ENCODE measurements around the gene DNMT3L.

Gene DNMT3L

DNA sequence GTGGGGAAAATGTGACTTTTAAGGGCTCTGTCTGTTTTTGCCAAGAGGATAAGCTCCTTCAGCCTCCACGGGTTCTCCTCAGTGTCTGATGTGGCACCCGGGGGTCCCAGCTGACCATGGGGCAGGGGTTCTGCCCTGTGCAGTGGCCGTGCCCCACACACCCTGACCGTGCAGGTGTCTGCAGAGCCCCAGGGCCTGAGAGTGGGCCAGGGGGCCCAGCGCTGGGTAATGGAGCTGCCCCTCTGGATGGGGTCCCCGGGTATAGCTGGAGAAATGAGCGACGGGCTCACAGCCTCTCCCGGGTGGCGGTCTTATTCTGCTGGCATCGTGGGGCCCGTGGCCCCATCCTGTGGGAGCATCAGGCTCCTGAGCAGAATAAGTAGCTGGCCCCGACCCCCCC is 35.2 kb upstream of the DNMT3L start:
- no peak overlapping the region for H3K9ac ChIP-seq (ENCODE audit: low read length)
- no peak overlapping the region for H3K27ac ChIP-seq (ENCODE audit: low read depth, low read length, poor library complexity, severe bottlenecking)
- no peaks in the 10 kb centered on the region for H3K9me2 ChIP-seq (ENCODE audit: low read depth, low read length)
- peaks cover 21% of the 10 kb centered on the region for H3K4me1 ChIP-seq (ENCODE audit: insufficient read depth, low read length, severe bottlenecking)
- no peak overlapping the region for H3K4me2 ChIP-seq (ENCODE audit: low read length)
- H3F3A ChIP-seq (ENCODE audit: insufficient read depth, low read length) = no peaks in the 10 kb centered on the region
- no peaks in the 10 kb centered on the region for H3K79me2 ChIP-seq (ENCODE audit: insufficient read depth, low read length)
- no peak for TF ChIP-seq CTCF (IDR thresholded peaks at IDR 0.05; ENCODE audit: low read length)
- TF ChIP-seq EZH2 (IDR thresholded peaks at IDR 0.05; ENCODE audit: borderline replicate concordance, low read length) = no peak
- H3K4me3 ChIP-seq (ENCODE audit: low read depth, low read length, poor library complexity, severe bottlenecking) = no peak overlapping the region
- no peaks in the 10 kb centered on the region for H4K20me1 ChIP-seq (ENCODE audit: insufficient read depth, low read length)
- no peaks in the 10 kb centered on the region for H3K9me3 ChIP-seq (ENCODE audit: low read length)
- H2AFZ ChIP-seq (ENCODE audit: low read length) = no peak overlapping the region
- H3K27me3 ChIP-seq (ENCODE audit: insufficient read depth, low read length) = 0 out of 2 replicates have a peak, but pooled peaks cover 11% of the 10 kb centered on the region
- H3K36me3 ChIP-seq (ENCODE audit: insufficient read depth, low read length) = no peaks in the 10 kb centered on the region

GRCh38 chr21:44296103-44296519 is 34.4 kb upstream of the DNMT3L start:
- Histone ChIP-seq H3K9me2 (ENCODE audit: low read depth, low read length) (no peaks in the 10 kb centered on the region), H3K4me3 (ENCODE audit: low read depth, low read length, poor library complexity, severe bottlenecking) (no peak overlapping the region), H3K27me3 (ENCODE audit: insufficient read depth, low read length) (0 out of 2 replicates have a peak, but pooled peaks cover 11% of the 10 kb centered on the region), H3K4me2 (ENCODE audit: low read length) (no peak overlapping the region), H3K79me2 (ENCODE audit: insufficient read depth, low read length) (no peaks in the 10 kb centered on the region), H3K36me3 (ENCODE audit: insufficient read depth, low read length) (no peaks in the 10 kb centered on the region), H4K20me1 (ENCODE audit: insufficient read depth, low read length) (no peaks in the 10 kb centered on the region), H2AFZ (ENCODE audit: low read length) (no peak overlapping the region), H3K9ac (ENCODE audit: low read length) (no peak overlapping the region), H3K4me1 (ENCODE audit: insufficient read depth, low read length, severe bottlenecking) (peaks cover 13% of the 10 kb centered on the region), H3F3A (ENCODE audit: insufficient read depth, low read length) (no peaks in the 10 kb centered on the region), H3K27ac (ENCODE audit: low read depth, low read length, poor library complexity, severe bottlenecking) (no peak overlapping the region), H3K9me3 (ENCODE audit: low read length) (no peaks in the 10 kb centered on the region)
- TF ChIP-seq CTCF (IDR thresholded peaks at IDR 0.05; ENCODE audit: low read length) (no peak), EZH2 (IDR thresholded peaks at IDR 0.05; ENCODE audit: borderline replicate concordance, low read length) (no peak)

GRCh38 chr21:44295646-44296045 is 33.9 kb upstream of the DNMT3L start:
- no peaks in the 10 kb centered on the region for H4K20me1 ChIP-seq (ENCODE audit: insufficient read depth, low read length)
- TF ChIP-seq EZH2 (IDR thresholded peaks at IDR 0.05; ENCODE audit: borderline replicate concordance, low read length) (no peak), CTCF (IDR thresholded peaks at IDR 0.05; ENCODE audit: low read length) (no peak)
- no peak overlapping the region for H3K4me2 ChIP-seq (ENCODE audit: low read length)
- H3K27me3 ChIP-seq (ENCODE audit: insufficient read depth, low read length) = 0 out of 2 replicates have a peak, but pooled peaks cover 11% of the 10 kb centered on the region
- H3K9me3 ChIP-seq (ENCODE audit: low read length) = no peaks in the 10 kb centered on the region
- H3K36me3 ChIP-seq (ENCODE audit: insufficient read depth, low read length) = no peaks in the 10 kb centered on the region
- H3K27ac ChIP-seq (ENCODE audit: low read depth, low read length, poor library complexity, severe bottlenecking) = no peak overlapping the region
- no peak overlapping the region for H2AFZ ChIP-seq (ENCODE audit: low read length)
- H3K79me2 ChIP-seq (ENCODE audit: insufficient read depth, low read length) = no peaks in the 10 kb centered on the region
- H3K9ac ChIP-seq (ENCODE audit: low read length) = no peak overlapping the region
- no peaks in the 10 kb centered on the region for H3K9me2 ChIP-seq (ENCODE audit: low read depth, low read length)
- H3K4me3 ChIP-seq (ENCODE audit: low read depth, low read length, poor library complexity, severe bottlenecking) = no peak overlapping the region
- H3K4me1 ChIP-seq (ENCODE audit: insufficient read depth, low read length, severe bottlenecking) = peaks cover 9% of the 10 kb centered on the region
- H3F3A ChIP-seq (ENCODE audit: insufficient read depth, low read length) = no peaks in the 10 kb centered on the region

All from OCI-LY1 (cell line).